Skeletal muscle satellite cell (primary cell): ENCODE measurements around the gene OSBPL6.
A peak's percentile ranks its signal among the peaks of the same experiment; 100 is the strongest.

Source experiments
- H3K27me3 ChIP-seq: 2 replicates; pipeline ENCODE4 v1.7.0; 2013; ENCODE audit warnings: low read length; ENCODE audit not compliant: control insufficient read depth, insufficient read depth
- H3K36me3 ChIP-seq: 2 replicates; pipeline ENCODE4 v1.7.0; 2013; ENCODE audit warnings: mild to moderate bottlenecking, control low read depth, low read length; ENCODE audit not compliant: insufficient read depth
- H3K4me1 ChIP-seq: 2 replicates; pipeline ENCODE4 v1.7.0; 2013; ENCODE audit warnings: low read length; ENCODE audit not compliant: control insufficient read depth, insufficient read depth
- H3K4me2 ChIP-seq: 2 replicates; pipeline ENCODE4 v1.7.0; 2013; ENCODE audit warnings: mild to moderate bottlenecking, low read length
- H3K4me3 ChIP-seq: 2 replicates; pipeline ENCODE4 v1.7.0; 2013; ENCODE audit warnings: low read length
- H3K9ac ChIP-seq: 2 replicates; pipeline ENCODE4 v1.7.0; 2013; ENCODE audit warnings: mild to moderate bottlenecking, low read depth, low read length, moderate library complexity
- H3K9me3 ChIP-seq: replicated peaks from 2 replicates; pipeline ENCODE4 v1.7.0; 2013; ENCODE audit warnings: mild to moderate bottlenecking, control low read depth, low read length

The OSBPL6 gene

GRCh38 chr2:178275600-178275999 lies 81.3 kb downstream of the OSBPL6 start:
- Histone ChIP-seq H3K9me3 (no peaks in the 10 kb centered on the region), H3K4me2 (no peak overlapping the region), H3K27me3 (no peaks in the 10 kb centered on the region)

DNA sequence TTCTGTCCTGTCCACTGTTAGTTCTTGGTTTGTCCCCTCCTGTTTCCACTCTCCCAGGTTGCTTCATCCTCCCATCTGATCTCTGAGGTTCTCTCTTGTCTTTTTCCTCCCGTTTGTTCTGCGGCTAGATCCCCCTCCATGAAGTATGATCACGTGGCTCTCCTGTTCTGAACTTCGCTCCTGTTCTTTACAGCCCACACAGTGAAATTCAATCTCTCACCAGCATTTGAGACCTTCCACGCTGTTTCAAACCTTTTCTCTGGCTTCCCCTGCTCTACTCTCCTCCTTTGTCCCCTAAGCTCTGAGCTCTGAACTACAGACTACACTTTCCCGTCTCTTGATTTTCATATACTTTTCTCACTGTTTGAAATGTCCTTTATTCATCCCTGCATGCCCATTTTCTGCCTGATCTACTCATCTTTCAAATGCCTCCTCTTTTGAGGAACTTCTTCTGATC lies 83.5 kb downstream of the OSBPL6 start:
- Histone ChIP-seq H3K36me3 (no peaks in the 10 kb centered on the region), H3K27me3 (no peaks in the 10 kb centered on the region), H3K9me3 (no peaks in the 10 kb centered on the region), H3K4me2 (peak overlapping the region; percentile 72), H3K9ac (peak overlapping the region; percentile 52), H3K4me1 (peaks cover 28% of the 10 kb centered on the region), H3K4me3 (peak overlapping the region; percentile 53)

More at GRCh38 chr2:178275600-178275999, 81.3 kb downstream of the OSBPL6 start:
- H3K36me3 ChIP-seq: no peaks in the 10 kb centered on the region
- no peak overlapping the region for H3K9ac ChIP-seq
- H3K4me1 ChIP-seq: peaks cover 29% of the 10 kb centered on the region
- no peak overlapping the region for H3K4me3 ChIP-seq

- Histone ChIP-seq H3K36me3 (no peaks in the 10 kb centered on the region), H3K4me3 (no peak overlapping the region), H3K27me3 (no peaks in the 10 kb centered on the region), H3K4me2 (peak overlapping the region; percentile 52), H3K9me3 (no peaks in the 10 kb centered on the region), H3K9ac (no peak overlapping the region), H3K4me1 (peaks cover 28% of the 10 kb centered on the region)
These were observed 84.8 kb downstream of the OSBPL6 start for GRCh38 chr2:178279142-178279541.

DNA sequence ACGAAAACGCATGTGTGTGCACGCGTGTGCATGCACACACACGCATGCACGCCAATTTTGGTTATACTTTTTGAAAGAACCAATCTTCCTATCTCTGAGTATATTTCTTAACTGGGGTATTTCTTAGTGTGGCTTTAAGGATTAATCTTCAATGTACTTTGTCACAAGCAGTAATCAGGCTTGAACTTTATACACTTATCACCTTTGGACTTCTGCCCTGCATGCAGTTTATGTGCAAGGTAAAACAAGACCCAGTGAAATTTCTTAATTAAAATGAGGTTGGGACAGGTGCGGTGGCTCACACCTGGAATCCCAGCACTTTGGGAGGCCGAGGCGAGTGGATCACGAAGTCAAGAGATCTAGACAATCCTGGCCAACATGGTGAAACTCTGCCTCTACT lies 85.3 kb downstream of the OSBPL6 start:
- H3K4me1 ChIP-seq: peaks cover 28% of the 10 kb centered on the region
- no peak overlapping the region for H3K9ac ChIP-seq
- no peaks in the 10 kb centered on the region for H3K27me3 ChIP-seq
- H3K4me3 ChIP-seq: no peak overlapping the region
- H3K36me3 ChIP-seq: no peaks in the 10 kb centered on the region
- no peaks in the 10 kb centered on the region for H3K9me3 ChIP-seq
- peak overlapping the region; percentile 52 for H3K4me2 ChIP-seq

DNA sequence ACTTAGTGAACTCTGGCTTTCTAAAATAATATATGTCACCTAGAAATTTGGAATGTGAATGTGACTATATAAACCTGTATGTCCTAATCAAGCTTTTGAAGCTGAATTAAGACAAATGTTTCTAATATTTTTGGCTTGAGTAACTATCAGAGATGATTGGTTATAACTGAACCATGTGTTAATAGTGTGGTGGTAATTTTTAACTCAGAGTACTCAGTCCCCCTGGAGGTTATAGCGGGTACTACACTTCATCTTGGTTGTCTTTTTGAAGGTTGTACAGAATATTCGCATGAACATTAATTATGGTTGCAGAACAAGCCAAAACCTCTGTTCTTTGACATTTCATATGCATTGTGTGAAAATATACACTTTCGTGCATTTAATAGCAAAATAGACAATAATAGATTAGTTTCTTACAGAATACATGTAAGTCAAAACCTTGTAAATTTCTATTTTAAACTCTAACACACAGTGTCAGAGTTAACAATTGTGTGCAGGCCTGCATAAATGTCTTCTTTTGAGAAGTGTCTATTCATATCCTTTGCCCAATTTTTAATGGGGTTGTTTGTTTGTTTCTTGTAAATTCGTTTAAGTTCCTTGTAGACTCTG lies 86.0 kb downstream of the OSBPL6 start:
- Histone ChIP-seq H3K9me3 (no peaks in the 10 kb centered on the region), H3K4me3 (no peak overlapping the region), H3K4me2 (no peak overlapping the region), H3K27me3 (no peaks in the 10 kb centered on the region), H3K4me1 (peaks cover 28% of the 10 kb centered on the region), H3K9ac (no peak overlapping the region), H3K36me3 (no peaks in the 10 kb centered on the region)

- no peak overlapping the region for H3K4me3 ChIP-seq
These were observed 87.9 kb downstream of the OSBPL6 start for GRCh38 chr2:178282075-178282815.

DNA sequence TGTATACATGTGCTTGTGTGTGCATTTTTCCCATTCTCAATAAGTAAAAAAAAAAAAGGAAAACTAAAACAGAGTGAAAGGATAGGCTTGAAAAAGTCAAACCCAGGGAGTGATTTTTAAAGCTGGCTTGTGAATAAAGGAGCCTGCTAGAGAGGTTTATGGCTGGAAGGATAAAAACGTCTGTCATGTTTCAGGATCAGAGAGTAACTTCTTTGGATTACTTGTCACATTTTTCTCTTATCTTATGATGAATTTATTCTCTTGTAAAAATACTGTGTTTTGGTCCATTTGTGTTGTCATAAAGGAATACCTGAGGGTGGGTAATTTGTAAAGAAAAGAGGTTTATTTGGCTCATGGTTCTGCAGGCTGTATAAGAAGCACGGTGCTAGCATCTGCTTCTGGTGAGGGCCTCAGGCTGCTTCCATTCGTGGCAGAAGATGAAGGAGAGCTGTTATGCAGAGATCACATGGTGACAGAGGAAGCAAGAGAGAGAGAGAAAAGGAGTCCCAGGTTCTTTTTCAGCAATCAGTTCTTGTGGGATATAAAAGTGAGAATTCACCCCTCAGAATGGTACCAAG lies 89.1 kb downstream of the OSBPL6 start:
- no peak overlapping the region for H3K4me2 ChIP-seq

More at GRCh38 chr2:178282075-178282815, 87.9 kb downstream of the OSBPL6 start:
- H3K4me2 ChIP-seq: no peak overlapping the region
- no peaks in the 10 kb centered on the region for H3K27me3 ChIP-seq
- H3K9ac ChIP-seq: no peak overlapping the region
- peaks cover 28% of the 10 kb centered on the region for H3K4me1 ChIP-seq
- H3K9me3 ChIP-seq: no peaks in the 10 kb centered on the region
- no peaks in the 10 kb centered on the region for H3K36me3 ChIP-seq

DNA sequence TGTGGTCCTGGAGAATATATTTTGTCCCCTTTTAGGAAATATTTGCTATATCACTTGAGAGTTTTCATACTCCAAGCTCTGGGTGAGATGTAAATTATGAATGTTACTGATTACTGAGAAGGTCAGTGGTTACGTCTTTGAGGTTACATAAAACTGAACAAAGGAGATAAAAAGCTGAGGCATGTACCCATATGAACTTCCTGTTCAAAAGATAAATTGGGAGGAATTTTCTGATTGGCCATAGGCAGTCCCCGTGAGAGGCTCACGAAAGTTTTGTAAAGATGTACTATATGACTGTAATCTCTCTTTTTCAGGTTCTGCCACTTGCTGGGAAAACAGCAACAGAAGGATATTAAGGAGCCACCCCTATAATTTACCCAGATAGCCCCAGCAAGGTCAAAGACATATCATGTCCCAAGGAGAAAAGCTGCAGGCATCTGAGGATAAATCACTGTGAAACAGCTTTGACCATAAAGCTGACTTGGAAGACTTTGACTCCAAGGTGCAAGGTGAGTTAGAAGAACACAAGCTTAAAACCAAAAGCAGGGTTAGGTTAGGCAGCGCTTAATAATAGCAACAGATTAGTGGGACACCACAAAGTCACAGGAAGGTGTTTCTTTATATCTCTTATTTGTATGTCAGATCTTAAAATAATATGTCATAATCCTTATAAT lies 90.4 kb downstream of the OSBPL6 start:
- Histone ChIP-seq H3K4me2 (no peak overlapping the region), H3K9me3 (no peaks in the 10 kb centered on the region), H3K36me3 (no peaks in the 10 kb centered on the region), H3K4me3 (no peak overlapping the region), H3K27me3 (no peaks in the 10 kb centered on the region), H3K9ac (no peak overlapping the region), H3K4me1 (peaks cover 6% of the 10 kb centered on the region)

More for the DNA sequence above, 89.1 kb downstream of the OSBPL6 start:
- Histone ChIP-seq H3K27me3 (no peaks in the 10 kb centered on the region), H3K9me3 (no peaks in the 10 kb centered on the region), H3K36me3 (no peaks in the 10 kb centered on the region), H3K4me3 (no peak overlapping the region), H3K4me1 (peaks cover 18% of the 10 kb centered on the region), H3K9ac (no peak overlapping the region)

DNA sequence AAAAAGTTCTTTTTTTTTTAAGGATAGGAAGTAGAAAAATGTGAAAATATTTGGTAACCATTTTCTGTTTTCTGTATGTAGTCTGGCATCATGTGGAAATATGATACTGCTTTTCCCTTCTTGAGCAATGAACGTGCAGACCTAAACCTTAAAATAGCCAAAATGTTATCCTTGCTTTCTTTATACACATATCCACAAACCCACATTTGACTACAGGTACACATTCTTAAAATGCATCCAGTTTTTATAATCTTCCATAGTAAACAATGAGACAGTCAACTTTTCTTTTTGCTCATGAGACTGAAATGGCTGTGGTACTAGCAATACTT lies 90.9 kb downstream of the OSBPL6 start:
- Histone ChIP-seq H3K4me2 (no peak overlapping the region), H3K9me3 (no peaks in the 10 kb centered on the region), H3K27me3 (no peaks in the 10 kb centered on the region), H3K4me1 (peaks cover 6% of the 10 kb centered on the region), H3K36me3 (no peaks in the 10 kb centered on the region), H3K9ac (no peak overlapping the region), H3K4me3 (no peak overlapping the region)

DNA sequence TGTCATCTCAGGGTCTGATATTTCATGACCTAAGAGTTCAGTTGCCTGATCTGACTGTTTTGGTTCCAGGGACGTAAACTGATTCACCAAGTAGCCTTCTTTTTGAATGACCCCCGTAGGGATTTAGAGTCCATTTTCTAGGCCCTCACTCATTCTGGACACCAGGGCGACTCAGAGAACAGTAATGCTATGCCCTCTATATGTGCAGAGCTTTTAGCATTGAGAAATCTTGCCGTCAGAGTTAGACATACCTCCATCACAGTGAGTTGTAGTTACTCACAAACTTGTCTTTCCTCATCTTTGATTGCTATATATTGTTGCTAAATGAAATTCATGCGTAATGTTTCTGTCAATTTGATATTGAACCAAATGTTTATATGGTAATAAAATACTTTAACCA lies 92.3 kb downstream of the OSBPL6 start:
- Histone ChIP-seq H3K4me2 (no peak overlapping the region), H3K36me3 (no peaks in the 10 kb centered on the region), H3K27me3 (no peaks in the 10 kb centered on the region), H3K9ac (no peak overlapping the region), H3K4me3 (no peak overlapping the region), H3K9me3 (no peaks in the 10 kb centered on the region), H3K4me1 (peaks cover 6% of the 10 kb centered on the region)

GRCh38 chr2:178287652-178288344 lies 93.5 kb downstream of the OSBPL6 start:
- no peaks in the 10 kb centered on the region for H3K36me3 ChIP-seq
- no peak overlapping the region for H3K4me2 ChIP-seq
- H3K27me3 ChIP-seq: no peaks in the 10 kb centered on the region
- no peak overlapping the region for H3K9ac ChIP-seq
- no peaks in the 10 kb centered on the region for H3K4me1 ChIP-seq
- no peaks in the 10 kb centered on the region for H3K9me3 ChIP-seq
- no peak overlapping the region for H3K4me3 ChIP-seq
